Lung (tissue), 12 donors: Measurements from ENCODE around the gene TLE3. TPM values are rescaled to one million over a fixed set of nuclear protein-coding genes. Genes with fewer than 3 reads are reported as not detected.

Experiments
- ATAC-seq: fragments of 200-7000 bp; cut with Tn5 transposase; one replicate; pipeline ENCODE4 v1.9.1; 2020; ENCODE audit warnings: moderate number of reproducible peaks; ENCODE audit not compliant: insufficient read depth, low FRiP score
- DNase-seq, 3 donors: peaks; one replicate each; pipeline ENCODE4 v3.0.0-alpha.2; 2013 to 2017
- H3K27ac ChIP-seq, 2 donors: one replicate each; pipeline ENCODE4 v1.5.1; 2013; ENCODE audit warnings: mild to moderate bottlenecking in 2 of 2, moderate library complexity in 2 of 2, control low read depth in 1 of 2, inconsistent platforms in 1 of 2, low read depth in 1 of 2, low read length in 1 of 2
- H3K27me3 ChIP-seq, 3 donors: one replicate each; pipeline ENCODE4 v1.5.1; 2013; ENCODE audit warnings: low read length in 2 of 3; ENCODE audit not compliant: control insufficient read depth in 3 of 3, insufficient read depth in 3 of 3
- H3K36me3 ChIP-seq, 4 donors: one replicate each; pipeline ENCODE4 v1.5.1; 2013; ENCODE audit warnings: low read length in 4 of 4, mild to moderate bottlenecking in 1 of 4, moderate library complexity in 1 of 4; ENCODE audit not compliant: control insufficient read depth in 4 of 4, insufficient read depth in 4 of 4
- H3K4me1 ChIP-seq, 5 donors: one replicate each; pipeline ENCODE4 v1.5.1; 2013; ENCODE audit warnings: low read length in 5 of 5, mild to moderate bottlenecking in 2 of 5, moderate library complexity in 1 of 5; ENCODE audit not compliant: control insufficient read depth in 5 of 5, insufficient read depth in 5 of 5
- H3K4me3 ChIP-seq: one replicate; pipeline ENCODE4 v1.5.1; 2013; ENCODE audit warnings: mild to moderate bottlenecking, control low read depth, moderate library complexity
- H3K9ac ChIP-seq, 2 donors: one replicate each; pipeline ENCODE4 v1.5.1; 2013; ENCODE audit warnings: low read length in 2 of 2, control low read depth in 1 of 2; ENCODE audit not compliant: insufficient read depth in 1 of 2
- H3K9me3 ChIP-seq, 4 donors: one replicate each; pipeline ENCODE4 v1.5.1; 2013; ENCODE audit warnings: low read length in 3 of 4, mild to moderate bottlenecking in 1 of 4, moderate library complexity in 1 of 4; ENCODE audit not compliant: control insufficient read depth in 4 of 4, insufficient read depth in 3 of 4
- WGBS, 2 donors: extraction: QIAGEN DNeasy Blood & Tissue Kit; methylation state at CpG; one replicate each; pipeline ENCODE4 v1.1.7; 2013; 5-methylcytosine and 5-hydroxymethylcytosine counted together
- polyA plus RNA-seq, 2 donors: library from polyadenylated mRNA; stranded (reverse); fragments of 200-250 nt; gene quantifications; one replicate each; pipeline ENCODE4 v1.2.1, GENCODE V29; 2013
- total RNA-seq, 2 donors: library from RNA; depleted of rRNA in 1 of 2; stranded (reverse); fragments of >200 nt in 1 of 2; gene quantifications; one replicate each; pipeline ENCODE4 v1.2.1, GENCODE V29; 2014 to 2021
- TF ChIP-seq, protein P1 (sequence below): IDR thresholded peaks from 2 replicates; pipeline ENCODE4 v1.5.1; 2012; ENCODE audit warnings: mild to moderate bottlenecking; ENCODE audit errors: control extremely low read depth, extremely low read depth
- donor health status: control.
- donor health status: control.
- donor health status: Bipolar disorder and iron deficiency.
- donor health status: healthy.
- donor health status: DM: yes; HTN: yes; CAD: no.

Gene TLE3
- total and polyA plus RNA-seq, 4 donors = 22.7 to 77.3 (median 73.3) TPM

DNA sequence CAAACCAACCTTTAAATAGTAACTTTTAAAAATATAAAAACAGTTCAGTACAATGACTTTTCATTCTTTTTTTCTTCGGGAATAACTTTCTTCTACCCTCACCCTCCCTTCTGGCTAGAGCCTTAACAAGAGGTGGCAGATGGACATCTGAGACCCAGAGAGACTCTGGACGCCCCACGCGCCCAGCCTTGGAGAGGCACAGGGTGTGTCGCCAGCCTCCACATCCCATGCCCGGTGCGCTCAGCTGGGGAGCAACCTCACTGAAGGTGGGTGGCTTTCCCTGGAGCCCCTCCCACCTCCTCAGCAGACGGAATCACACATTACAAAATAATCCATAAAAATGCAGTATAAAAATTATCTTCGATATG is 49.5 kb downstream of the TLE3 start:
- Histone ChIP-seq H3K36me3 (peaks cover 8 to 43% (median 32%) of the 10 kb centered on the region in 4 donors), H3K27ac (peak overlapping the region in 1 of 2 donors; percentile 21), H3K27me3 (no peaks in the 10 kb centered on the region), H3K9me3 (peaks cover 0 to 2% (median 0%) of the 10 kb centered on the region in 4 donors), H3K4me3 (no peak overlapping the region), H3K9ac (no peak overlapping the region), H3K4me1 (peaks cover 0 to 28% (median 11%) of the 10 kb centered on the region in 5 donors)
- DNase-seq (no peak), ATAC-seq (no peak)
- TF ChIP-seq, protein P1, sequence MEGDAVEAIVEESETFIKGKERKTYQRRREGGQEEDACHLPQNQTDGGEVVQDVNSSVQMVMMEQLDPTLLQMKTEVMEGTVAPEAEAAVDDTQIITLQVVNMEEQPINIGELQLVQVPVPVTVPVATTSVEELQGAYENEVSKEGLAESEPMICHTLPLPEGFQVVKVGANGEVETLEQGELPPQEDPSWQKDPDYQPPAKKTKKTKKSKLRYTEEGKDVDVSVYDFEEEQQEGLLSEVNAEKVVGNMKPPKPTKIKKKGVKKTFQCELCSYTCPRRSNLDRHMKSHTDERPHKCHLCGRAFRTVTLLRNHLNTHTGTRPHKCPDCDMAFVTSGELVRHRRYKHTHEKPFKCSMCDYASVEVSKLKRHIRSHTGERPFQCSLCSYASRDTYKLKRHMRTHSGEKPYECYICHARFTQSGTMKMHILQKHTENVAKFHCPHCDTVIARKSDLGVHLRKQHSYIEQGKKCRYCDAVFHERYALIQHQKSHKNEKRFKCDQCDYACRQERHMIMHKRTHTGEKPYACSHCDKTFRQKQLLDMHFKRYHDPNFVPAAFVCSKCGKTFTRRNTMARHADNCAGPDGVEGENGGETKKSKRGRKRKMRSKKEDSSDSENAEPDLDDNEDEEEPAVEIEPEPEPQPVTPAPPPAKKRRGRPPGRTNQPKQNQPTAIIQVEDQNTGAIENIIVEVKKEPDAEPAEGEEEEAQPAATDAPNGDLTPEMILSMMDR = no peak
- WGBS, 2 donors = 87 to 89% methylated on average over 9 of the region's 9 CpGs

GRCh38 chr15:70047386-70048197 is 50.1 kb downstream of the TLE3 start:
- Histone ChIP-seq H3K36me3 (peaks cover 8 to 39% (median 27%) of the 10 kb centered on the region in 4 donors), H3K4me3 (no peak overlapping the region), H3K27ac (no peak overlapping the region), H3K9ac (no peak overlapping the region), H3K4me1 (peaks cover 0 to 28% (median 11%) of the 10 kb centered on the region in 5 donors), H3K27me3 (no peaks in the 10 kb centered on the region), H3K9me3 (peaks cover 0 to 2% (median 0%) of the 10 kb centered on the region in 4 donors)
- ATAC-seq (no peak), DNase-seq (peak; percentile 86 to 94 (median 93))
- WGBS, 2 donors = 75% methylated on average over 17 of the region's 17 CpGs
- TF ChIP-seq, protein P1 = no peak

DNA sequence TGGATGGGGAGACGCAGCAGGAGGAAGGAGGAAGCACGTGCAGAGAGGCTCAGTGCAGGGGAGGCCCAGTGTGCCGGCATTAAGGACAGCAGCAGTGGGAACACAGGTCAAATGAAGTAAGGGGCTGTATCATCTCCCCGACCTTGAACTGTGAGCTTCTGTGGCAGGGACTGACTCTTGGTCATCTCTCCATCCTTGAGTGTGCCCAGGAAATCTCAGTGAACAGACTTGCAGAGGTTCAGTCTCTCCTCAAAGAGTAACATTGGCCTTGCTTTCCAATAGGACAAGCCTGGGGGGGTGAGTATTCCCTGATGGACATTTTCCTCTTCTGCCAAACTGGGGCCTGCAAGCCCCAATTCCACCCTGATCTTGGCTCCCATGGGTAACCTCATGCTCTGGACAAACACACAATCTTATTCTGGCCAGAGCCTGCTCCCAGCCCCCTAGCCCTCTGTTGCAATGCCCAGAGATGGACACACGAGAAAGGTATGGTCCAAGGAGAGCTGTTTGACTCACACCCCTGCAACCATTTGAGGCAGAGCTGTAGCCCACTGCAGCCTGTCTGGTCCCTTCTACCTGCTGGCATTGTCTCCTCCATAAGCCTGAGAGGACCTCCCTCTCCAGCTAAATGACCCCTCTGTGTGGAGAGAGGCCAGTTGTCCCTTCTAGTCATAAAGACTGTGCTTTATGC is 50.9 kb downstream of the TLE3 start:
- 89 to 94% methylated on average over 5 of the region's 5 CpGs for WGBS, 2 donors
- Histone ChIP-seq H3K4me3 (no peak overlapping the region), H3K36me3 (peaks cover 8 to 32% (median 22%) of the 10 kb centered on the region in 4 donors), H3K27me3 (no peaks in the 10 kb centered on the region), H3K27ac (no peak overlapping the region), H3K4me1 (peaks cover 0 to 28% (median 11%) of the 10 kb centered on the region in 5 donors), H3K9ac (no peak overlapping the region), H3K9me3 (no peaks in the 10 kb centered on the region)
- TF ChIP-seq, protein P1 = no peak
- DNase-seq = no peak
- no peak for ATAC-seq
